Left lung (tissue), 10 donors: Measurements from ENCODE around the gene KIAA0232. TPM values are rescaled to one million over a fixed set of nuclear protein-coding genes. Genes with fewer than 3 reads are reported as not detected.

ENCODE experiments used
- ATAC-seq: fragments of 200-7000 bp; cut with Tn5 transposase; one replicate; pipeline ENCODE4 v1.9.1; 2020; ENCODE audit warnings: moderate library complexity
- DNase-seq, 4 donors: peaks; one replicate each; pipeline ENCODE4 v3.0.0-alpha.2; 2013 to 2020
- H3K27ac ChIP-seq, 2 donors: fragments of 200-600 bp; sonication (generic) in 1 of 2; one replicate each; pipeline versions ENCODE4 v1.5.0 to v1.8.0; 2020 to 2021
- H3K27me3 ChIP-seq, 2 donors: fragments of 200-600 bp; sonication (generic) in 1 of 2; one replicate each; pipeline versions ENCODE4 v1.5.0 to v1.8.0; 2020 to 2021
- H3K36me3 ChIP-seq, 2 donors: fragments of 200-600 bp; sonication (generic) in 1 of 2; one replicate each; pipeline versions ENCODE4 v1.5.0 to v1.8.0; 2020 to 2021
- H3K4me1 ChIP-seq, 2 donors: fragments of 200-600 bp; one replicate each; pipeline ENCODE4 v1.8.0; 2021
- H3K4me3 ChIP-seq, 2 donors: fragments of 200-600 bp; sonication (generic) in 1 of 2; one replicate each; pipeline versions ENCODE4 v1.5.0 to v1.8.0; 2020 to 2021; ENCODE audit warnings: mild to moderate bottlenecking in 1 of 2
- H3K9me3 ChIP-seq, 2 donors: fragments of 200-600 bp; sonication (generic) in 1 of 2; one replicate each; pipeline versions ENCODE4 v1.5.0 to v1.8.0; 2020 to 2021
- intact Hi-C, 2 donors: fragments of 100-400 bp; cut with DNase I; formaldehyde crosslinking; loops; one replicate each; pipeline versions ENCODE4 v1.11.2 to v1.14.2; 2022
- polyA plus RNA-seq, 6 donors: library from polyadenylated mRNA; unstranded; fragments of 120-200 nt; gene quantifications; one replicate each; pipeline ENCODE4 v1.2.1, GENCODE V29; 2013; ENCODE audit not compliant: insufficient read length in 6 of 6
- total RNA-seq, 2 donors: library from RNA; stranded (reverse); fragmentation: NEBNext Ultra II Directional; extraction: Animal tissue kit (Norgen Biotek cat#: 25700); gene quantifications; one replicate each; pipeline ENCODE4 v1.2.1, GENCODE V29; 2021
- TF ChIP-seq, protein P1 (sequence below), 2 donors: fragments of 200-600 bp; sonication (generic) in 1 of 2; IDR thresholded peaks; one replicate each; pipeline versions ENCODE4 v1.5.0 to v1.8.0; 2021; ENCODE audit warnings: antibody characterized with exemption in 2 of 2
- donor health status: DM: no; HTN: yes; CAD: no.
- donor health status: DM: no; HTN: no; CAD: no.

KIAA0232 gene
- total and polyA plus RNA-seq, 8 donors = 24.3 to 34.3 (median 29.1) TPM

- no peaks in the 10 kb centered on the region for H3K9me3 ChIP-seq
- intact Hi-C loops = no loop called here
- TF ChIP-seq, protein P1, sequence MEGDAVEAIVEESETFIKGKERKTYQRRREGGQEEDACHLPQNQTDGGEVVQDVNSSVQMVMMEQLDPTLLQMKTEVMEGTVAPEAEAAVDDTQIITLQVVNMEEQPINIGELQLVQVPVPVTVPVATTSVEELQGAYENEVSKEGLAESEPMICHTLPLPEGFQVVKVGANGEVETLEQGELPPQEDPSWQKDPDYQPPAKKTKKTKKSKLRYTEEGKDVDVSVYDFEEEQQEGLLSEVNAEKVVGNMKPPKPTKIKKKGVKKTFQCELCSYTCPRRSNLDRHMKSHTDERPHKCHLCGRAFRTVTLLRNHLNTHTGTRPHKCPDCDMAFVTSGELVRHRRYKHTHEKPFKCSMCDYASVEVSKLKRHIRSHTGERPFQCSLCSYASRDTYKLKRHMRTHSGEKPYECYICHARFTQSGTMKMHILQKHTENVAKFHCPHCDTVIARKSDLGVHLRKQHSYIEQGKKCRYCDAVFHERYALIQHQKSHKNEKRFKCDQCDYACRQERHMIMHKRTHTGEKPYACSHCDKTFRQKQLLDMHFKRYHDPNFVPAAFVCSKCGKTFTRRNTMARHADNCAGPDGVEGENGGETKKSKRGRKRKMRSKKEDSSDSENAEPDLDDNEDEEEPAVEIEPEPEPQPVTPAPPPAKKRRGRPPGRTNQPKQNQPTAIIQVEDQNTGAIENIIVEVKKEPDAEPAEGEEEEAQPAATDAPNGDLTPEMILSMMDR (IDR thresholded peaks at IDR 0.05) = no peak
- H3K27me3 ChIP-seq = no peaks in the 10 kb centered on the region
- DNase-seq = no peak
- peaks cover 6 to 17% of the 10 kb centered on the region in 2 donors for H3K4me1 ChIP-seq
- H3K36me3 ChIP-seq = no peaks in the 10 kb centered on the region
- ATAC-seq = no peak
- no peak overlapping the region for H3K27ac ChIP-seq
- H3K4me3 ChIP-seq = no peak overlapping the region
Observed at GRCh38 chr4:6751611-6752485, 30.7 kb upstream of the KIAA0232 start.

DNA sequence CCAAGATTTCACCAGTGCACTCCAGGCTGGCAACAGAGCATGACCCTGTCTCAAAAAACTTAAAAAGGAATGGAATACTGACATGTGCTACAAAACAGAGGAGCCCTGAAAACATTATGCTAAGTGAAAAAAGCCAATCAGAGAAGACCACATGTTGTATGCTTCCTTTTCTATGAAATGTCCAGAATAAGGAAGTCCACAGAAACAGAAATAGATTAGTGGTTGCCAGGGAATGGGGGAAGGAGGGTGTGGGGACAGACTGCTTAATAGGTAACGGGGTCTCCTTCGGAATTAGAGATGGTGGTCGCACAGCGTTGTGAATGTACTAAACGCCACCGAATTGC is 30.1 kb upstream of the KIAA0232 start:
- no peaks in the 10 kb centered on the region for H3K27me3 ChIP-seq
- H3K9me3 ChIP-seq = no peaks in the 10 kb centered on the region
- peaks cover 6 to 17% of the 10 kb centered on the region in 2 donors for H3K4me1 ChIP-seq
- no peak overlapping the region for H3K4me3 ChIP-seq
- intact Hi-C loops = no loop called here
- no peak overlapping the region for H3K27ac ChIP-seq
- H3K36me3 ChIP-seq = no peaks in the 10 kb centered on the region
- DNase-seq = no peak
- TF ChIP-seq, protein P1 (IDR thresholded peaks at IDR 0.05) = no peak
- no peak for ATAC-seq

- ATAC-seq = no peak
- no peak for DNase-seq
- TF ChIP-seq, protein P1 (IDR thresholded peaks at IDR 0.05) = no peak
- intact Hi-C loops = no loop called here
- H3K27ac ChIP-seq = no peak overlapping the region
- H3K4me1 ChIP-seq = peaks cover 3 to 17% of the 10 kb centered on the region in 2 donors
- no peaks in the 10 kb centered on the region for H3K9me3 ChIP-seq
- H3K4me3 ChIP-seq = no peak overlapping the region
- no peaks in the 10 kb centered on the region for H3K27me3 ChIP-seq
- H3K36me3 ChIP-seq = no peaks in the 10 kb centered on the region
Observed at GRCh38 chr4:6753103-6753560, 29.4 kb upstream of the KIAA0232 start.

GRCh38 chr4:6753891-6754290 is 28.6 kb upstream of the KIAA0232 start:
- Histone ChIP-seq H3K27me3 (no peaks in the 10 kb centered on the region), H3K36me3 (no peaks in the 10 kb centered on the region), H3K27ac (no peak overlapping the region), H3K4me1 (peaks cover 0 to 17% of the 10 kb centered on the region in 2 donors), H3K9me3 (no peaks in the 10 kb centered on the region), H3K4me3 (no peak overlapping the region)
- TF ChIP-seq, protein P1 (IDR thresholded peaks at IDR 0.05) = no peak
- ATAC-seq = no peak
- intact Hi-C loops = no loop called here
- DNase-seq = no peak

GRCh38 chr4:6754481-6755087 is 27.9 kb upstream of the KIAA0232 start:
- ATAC-seq (no peak), DNase-seq (no peak)
- Histone ChIP-seq H3K27me3 (no peaks in the 10 kb centered on the region), H3K4me1 (peaks cover 0 to 11% of the 10 kb centered on the region in 2 donors), H3K4me3 (no peak overlapping the region), H3K36me3 (no peaks in the 10 kb centered on the region), H3K27ac (no peak overlapping the region), H3K9me3 (no peaks in the 10 kb centered on the region)
- TF ChIP-seq, protein P1 (IDR thresholded peaks at IDR 0.05) = no peak
- intact Hi-C loops = no loop called here
